ENCODE data around the gene DCDC2C.
A peak's percentile ranks its signal among the peaks of the same experiment; 100 is the strongest.

The DCDC2C gene

GRCh38 chr2:3725458-3726250 lies 22.3 kb downstream of the DCDC2C start:
- ChIA-PET POLR2A (no interaction called here), CTCF (no interaction called here)
- no peaks in the 10 kb centered on the region for H3K9me3 ChIP-seq (ENCODE audit: control insufficient read depth, insufficient read depth, low read depth, low read length)
- H3K4me3 ChIP-seq (ENCODE audit: low read depth, low read length) = no peak overlapping the region
- H3K27ac ChIP-seq (ENCODE audit: extremely low read depth, low read depth, low read length) = no peak overlapping the region
- no peaks in the 10 kb centered on the region for H3K36me3 ChIP-seq (ENCODE audit: control insufficient read depth in 2 of 2, insufficient read depth in 1 of 2, low read length in 2 of 2)
- H3K4me1 ChIP-seq (ENCODE audit: control insufficient read depth, insufficient read depth, low read length) = no peaks in the 10 kb centered on the region
- TF ChIP-seq PBX3 (CRISPR knock-in tag; IDR thresholded peaks at IDR 0.05) (no peak), ZBTB17 (tag by site-specific recombination; IDR thresholded peaks at IDR 0.05) (0 out of 2 replicates have a peak, but pooled peaks have one; percentile 18), ZBTB21 (tag by site-specific recombination; IDR thresholded peaks at IDR 0.05) (no peak)

DNA sequence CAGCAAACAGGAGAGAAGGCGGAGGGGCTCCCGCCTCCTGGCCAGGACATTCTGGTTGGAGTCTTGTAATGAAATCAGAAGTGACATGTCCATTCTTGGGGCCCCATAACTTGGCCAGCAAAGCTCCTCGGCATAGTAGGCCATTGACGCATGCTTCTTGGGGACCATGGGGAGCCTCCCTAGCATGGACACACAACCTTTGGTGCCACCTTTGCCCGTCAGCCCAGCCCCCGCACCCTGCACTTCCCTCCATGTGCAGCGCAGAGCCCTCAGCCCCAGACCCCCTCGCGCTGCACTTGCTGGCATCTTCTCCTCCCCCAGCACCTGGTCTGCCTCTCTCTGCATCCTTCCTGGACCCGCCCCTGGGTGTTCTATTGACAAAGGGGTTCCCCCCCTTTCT lies 23.1 kb downstream of the DCDC2C start:
- no peak overlapping the region for H3K4me3 ChIP-seq (ENCODE audit: low read depth, low read length)
- H3K27ac ChIP-seq (ENCODE audit: extremely low read depth, low read depth, low read length) = no peak overlapping the region
- TF ChIP-seq, protein P1, sequence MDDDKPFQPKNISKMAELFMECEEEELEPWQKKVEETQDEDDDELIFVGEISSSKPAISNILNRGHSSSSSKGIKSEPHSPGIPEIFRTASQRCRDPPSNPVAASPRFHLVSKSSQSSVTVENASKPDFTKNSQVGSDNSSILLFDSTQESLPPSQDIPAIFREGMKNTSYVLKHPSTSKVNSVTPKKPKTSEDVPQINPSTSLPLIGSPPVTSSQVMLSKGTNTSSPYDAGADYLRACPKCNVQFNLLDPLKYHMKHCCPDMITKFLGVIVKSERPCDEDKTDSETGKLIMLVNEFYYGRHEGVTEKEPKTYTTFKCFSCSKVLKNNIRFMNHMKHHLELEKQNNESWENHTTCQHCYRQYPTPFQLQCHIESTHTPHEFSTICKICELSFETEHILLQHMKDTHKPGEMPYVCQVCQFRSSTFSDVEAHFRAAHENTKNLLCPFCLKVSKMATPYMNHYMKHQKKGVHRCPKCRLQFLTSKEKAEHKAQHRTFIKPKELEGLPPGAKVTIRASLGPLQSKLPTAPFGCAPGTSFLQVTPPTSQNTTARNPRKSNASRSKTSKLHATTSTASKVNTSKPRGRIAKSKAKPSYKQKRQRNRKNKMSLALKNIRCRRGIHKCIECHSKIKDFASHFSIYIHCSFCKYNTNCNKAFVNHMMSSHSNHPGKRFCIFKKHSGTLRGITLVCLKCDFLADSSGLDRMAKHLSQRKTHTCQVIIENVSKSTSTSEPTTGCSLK (tag by site-specific recombination; IDR thresholded peaks at IDR 0.05) = no peak
- TF ChIP-seq TRIM28 (IDR thresholded peaks at IDR 0.05; ENCODE audit: borderline replicate concordance, low read length) = no peak
- no peak for TF ChIP-seq ZFP37 (tag by site-specific recombination; IDR thresholded peaks at IDR 0.05)
- TF ChIP-seq ZBTB11 (tag by site-specific recombination; conservative IDR thresholded peaks at IDR 0.05; ENCODE audit: low read depth) = no peak
- no peak for TF ChIP-seq ZNF501 (tag by site-specific recombination; IDR thresholded peaks at IDR 0.05)
- no peak for TF ChIP-seq RBAK (tag by site-specific recombination; IDR thresholded peaks at IDR 0.05)
- TF ChIP-seq ZNF202 (tag by site-specific recombination; IDR thresholded peaks at IDR 0.05; ENCODE audit: borderline replicate concordance) = no peak
- no peak for TF ChIP-seq ZNF791 (tag by site-specific recombination; IDR thresholded peaks at IDR 0.05)
- no peak for TF ChIP-seq ZNF37A (tag by site-specific recombination; IDR thresholded peaks at IDR 0.05)
- TF ChIP-seq ZNF18 (tag by site-specific recombination; IDR thresholded peaks at IDR 0.05) = no peak
- no peak for TF ChIP-seq PATZ1 (tag by site-specific recombination; IDR thresholded peaks at IDR 0.05)
- no peak for TF ChIP-seq ZNF416 (tag by site-specific recombination; IDR thresholded peaks at IDR 0.05)
- TF ChIP-seq, protein P2, sequence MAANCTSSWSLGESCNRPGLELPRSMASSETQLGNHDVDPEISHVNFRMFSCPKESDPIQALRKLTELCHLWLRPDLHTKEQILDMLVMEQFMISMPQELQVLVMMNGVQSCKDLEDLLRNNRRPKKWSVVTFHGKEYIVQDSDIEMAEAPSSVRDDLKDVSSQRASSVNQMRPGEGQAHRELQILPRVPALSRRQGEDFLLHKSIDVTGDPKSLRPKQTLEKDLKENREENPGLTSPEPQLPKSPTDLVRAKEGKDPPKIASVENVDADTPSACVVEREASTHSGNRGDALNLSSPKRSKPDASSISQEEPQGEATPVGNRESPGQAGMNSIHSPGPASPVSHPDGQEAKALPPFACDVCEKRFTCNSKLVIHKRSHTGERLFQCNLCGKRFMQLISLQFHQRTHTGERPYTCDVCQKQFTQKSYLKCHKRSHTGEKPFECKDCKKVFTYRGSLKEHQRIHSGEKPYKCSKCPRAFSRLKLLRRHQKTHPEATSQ (tag by site-specific recombination; IDR thresholded peaks at IDR 0.05) = no peak
- TF ChIP-seq HOXC10 (CRISPR knock-in tag; IDR thresholded peaks at IDR 0.05) = no peak
- no peak for TF ChIP-seq ZNF473 (tag by site-specific recombination; IDR thresholded peaks at IDR 0.05)
- H3K9me3 ChIP-seq (ENCODE audit: control insufficient read depth, insufficient read depth, low read depth, low read length) = no peaks in the 10 kb centered on the region
- H3K36me3 ChIP-seq (ENCODE audit: control insufficient read depth in 2 of 2, insufficient read depth in 1 of 2, low read length in 2 of 2) = no peaks in the 10 kb centered on the region
- ChIA-PET POLR2A (no interaction called here), CTCF (interaction anchor here (0.6 to 3.7 kb wide), 2 partner anchors 101 to 106 kb away, joined by 4 to 34 read pairs; no protein-coding TSS in a partner anchor)
- no peaks in the 10 kb centered on the region for H3K4me1 ChIP-seq (ENCODE audit: control insufficient read depth, insufficient read depth, low read length)

All from HEK293 (cell line).